Ovary (tissue), 9 donors: ENCODE data around the gene PIBF1. TPM values are rescaled to one million over a fixed set of nuclear protein-coding genes. Genes with fewer than 3 reads are reported as not detected.

Experiments used
- DNase-seq, 5 donors: peaks; one replicate each; pipeline ENCODE4 v3.0.0-alpha.2; 2019 to 2020
- H3K27ac ChIP-seq, 2 donors: fragments of 200-600 bp; one replicate each; pipeline versions ENCODE4 v1.5.1 to v1.8.0; 2019 to 2022
- H3K27me3 ChIP-seq: fragments of 200-600 bp; one replicate; pipeline ENCODE4 v1.8.0; 2022
- H3K36me3 ChIP-seq: fragments of 200-600 bp; sonication (generic); one replicate; pipeline ENCODE4 v1.5.1; 2019
- H3K4me1 ChIP-seq: one replicate; pipeline ENCODE4 v1.8.1; 2013; ENCODE audit warnings: mild to moderate bottlenecking, moderate library complexity; ENCODE audit not compliant: insufficient read depth
- H3K4me3 ChIP-seq: fragments of 200-600 bp; sonication (generic); one replicate; pipeline ENCODE4 v1.5.1; 2017
- H3K9me3 ChIP-seq, 2 donors: fragments of 200-600 bp in 1 of 2; sonication (generic) in 1 of 2; one replicate each; pipeline versions ENCODE4 v1.5.1 to v1.8.1; 2013 to 2019; ENCODE audit warnings: mild to moderate bottlenecking in 1 of 2, moderate library complexity in 1 of 2
- CTCF ChIP-seq, 3 donors: fragments of 450-650 bp in 2 of 3; fragments of 200-600 bp in 1 of 3; IDR thresholded peaks; one replicate each; pipeline versions ENCODE4 v1.5.1 to v1.8.0; 2016 to 2022; ENCODE audit warnings: antibody characterized with exemption in 3 of 3, mild to moderate bottlenecking in 1 of 3
- EP300 ChIP-seq: sonication (generic); formaldehyde crosslinking; IDR thresholded peaks from one replicate; pipeline ENCODE4 v1.6.1; 2017; ENCODE audit warnings: antibody characterized with exemption
- POLR2A ChIP-seq: fragments of 450-650 bp; IDR thresholded peaks from one replicate; pipeline ENCODE4 v1.6.1; 2017; ENCODE audit warnings: antibody characterized with exemption, mild to moderate bottlenecking, moderate library complexity
- WGBS, 3 donors: extraction: QIAGEN DNeasy Blood & Tissue Kit in 1 of 3; methylation state at CpG; one replicate each; pipeline versions ENCODE4 v1.1.5 to v1.1.7; 2013 to 2017; 5-methylcytosine and 5-hydroxymethylcytosine counted together
- intact Hi-C, 4 donors: fragments of 100-400 bp; cut with DNase I; formaldehyde crosslinking; loops; one replicate each; pipeline versions ENCODE4 v1.11.0 to v1.15.1; 2022 to 2023
- polyA plus RNA-seq, 2 donors: library from polyadenylated mRNA; stranded (reverse); fragments of 200-250 nt in 1 of 2; fragments of 350-450 nt in 1 of 2; fragmentation: Illumina TruSeq in 1 of 2; extraction: RNeasy Lipid Tissue Mini Kit (QIAGEN cat#74804) in 1 of 2; gene quantifications; one replicate each; pipeline ENCODE4 v1.2.3, GENCODE V29; 2013 to 2014
- total RNA-seq, 7 donors: library from RNA; depleted of rRNA in 2 of 7; stranded (reverse); fragments of >200 nt in 2 of 7; fragmentation: NEBNext Ultra II Directional in 3 of 7; extraction: Animal tissue kit (Norgen Biotek cat#: 25700) in 3 of 7; gene quantifications; one replicate each; pipeline versions ENCODE4 v1.1.0 to v1.2.4, GENCODE V29; 2016 to 2023
- donor health status: DM: no; HTN: no; CAD: no; lungs with moderate emphysema.
- donor health status: DM: no; HTN: no; CAD: no.
- donor health status: Bipolar disorder and iron deficiency.
- donor health status: DM: yes; HTN: yes; CAD: no.
- donor health status: DM: no; HTN: no; CAD: no.
- donor health status: DM: yes; HTN: yes; CAD: no.

The PIBF1 gene
- total and polyA plus RNA-seq, 9 donors: 9.8 to 45.7 (median 22.0) TPM

GRCh38 chr13:73057284-73058063 is 275.5 kb downstream of the PIBF1 start:
- no peak for DNase-seq
- intact Hi-C loops: no loop called here
- Histone ChIP-seq H3K4me1 (no peaks in the 10 kb centered on the region), H3K27me3 (no peaks in the 10 kb centered on the region), H3K9me3 (no peaks in the 10 kb centered on the region), H3K27ac (no peak overlapping the region), H3K4me3 (no peak overlapping the region), H3K36me3 (no peaks in the 10 kb centered on the region)
- WGBS, 3 donors: 81 to 87% (median 85%) methylated on average over 4 of the region's 4 CpGs
- TF ChIP-seq EP300: no peak
- TF ChIP-seq POLR2A: no peak
- no peak for TF ChIP-seq CTCF (IDR thresholded peaks at IDR 0.05)

- TF ChIP-seq POLR2A (no peak), CTCF (IDR thresholded peaks at IDR 0.05) (no peak), EP300 (no peak)
- intact Hi-C loops: no loop called here
- Histone ChIP-seq H3K4me3 (peak overlapping the region; percentile 61), H3K36me3 (no peaks in the 10 kb centered on the region), H3K9me3 (no peaks in the 10 kb centered on the region), H3K4me1 (no peaks in the 10 kb centered on the region), H3K27ac (no peak overlapping the region), H3K27me3 (no peaks in the 10 kb centered on the region)
- 15% methylated on average over 6 of the region's 6 CpGs for WGBS, 3 donors
- no peak for DNase-seq
Observed at GRCh38 chr13:73058064-73058313, 276.1 kb downstream of the PIBF1 start.

- DNase-seq: no peak
- intact Hi-C loops: no loop called here
- Histone ChIP-seq H3K27me3 (no peaks in the 10 kb centered on the region), H3K4me1 (no peaks in the 10 kb centered on the region), H3K36me3 (no peaks in the 10 kb centered on the region), H3K27ac (peak overlapping the region in 1 of 2 donors; percentile 59), H3K4me3 (peak overlapping the region; percentile 61), H3K9me3 (no peaks in the 10 kb centered on the region)
- WGBS, 3 donors: 0 to 3% (median 1%) methylated on average over 8 of the region's 8 CpGs
- TF ChIP-seq EP300 (no peak), POLR2A (no peak), CTCF (IDR thresholded peaks at IDR 0.05) (no peak)
Observed at GRCh38 chr13:73058432-73058735, 276.5 kb downstream of the PIBF1 start.

- Histone ChIP-seq H3K27ac (peak within 1 kb of the TSS; percentile 49 to 59), H3K9me3 (no peaks in the 10 kb centered on the region), H3K4me3 (peak within 1 kb of the TSS; percentile 61), H3K36me3 (no peaks in the 10 kb centered on the region), H3K4me1 (no peaks in the 10 kb centered on the region), H3K27me3 (no peaks in the 10 kb centered on the region)
- WGBS, 3 donors: 0 to 1% (median 0%) methylated on average over 65 to 93 of the region's 93 CpGs
- TF ChIP-seq POLR2A: peak; percentile 85
- peak in 1 of 3 donors; percentile 7 for TF ChIP-seq CTCF (IDR thresholded peaks at IDR 0.05)
- TF ChIP-seq EP300: no peak
- peak; percentile 94 to 97 (median 96) for DNase-seq
- intact Hi-C loops: no loop called here
Observed at GRCh38 chr13:73058736-73059459, 277.0 kb downstream of the PIBF1 start, which contains the start of gene KLF5. TSS of gene KLF5 (plus strand) at chr13:73059005. CDS start at chr13:73059328, 323 bp downstream.
